Esophagus squamous epithelium (tissue), 4 donors: ENCODE data around the gene LYPD5.

ENCODE experiments used
- CTCF ChIP-seq, 6 experiments: fragments of 450-650 bp in 4 of 6; fragments of 200-600 bp in 2 of 6; sonication (generic) in 2 of 6; IDR thresholded peaks; one replicate each; pipeline ENCODE4 v1.5.1; 2016 to 2019; ENCODE audit warnings: antibody characterized with exemption in 6 of 6, mild to moderate bottlenecking in 4 of 6, moderate library complexity in 4 of 6
- POLR2A ChIP-seq, 4 donors: fragments of 450-650 bp; IDR thresholded peaks; one replicate each; pipeline ENCODE4 v1.6.1; 2017; ENCODE audit warnings: antibody characterized with exemption in 4 of 4, mild to moderate bottlenecking in 4 of 4, moderate library complexity in 3 of 4

- TF ChIP-seq CTCF (IDR thresholded peaks at IDR 0.05) (no peak), POLR2A (IDR thresholded peaks at IDR 0.05) (no peak)
Measured at GRCh38 chr19:43807651-43808050, 5.4 kb upstream of the LYPD5 start.
